CD4-positive, alpha-beta T cell treated with Interleukin-6 at 100 ng/mL for 8 hours (primary cell): Measurements from ENCODE around the gene ZYG11B.
"Not testable (repeated sequence)": the region's sequence is repeated elsewhere in the genome, so short reads cannot be mapped to it uniquely, and the experiment has no call there.

Source experiments
- DNase-seq: peaks from one replicate; pipeline ENCODE4 v3.0.0-alpha.2; 2020; ENCODE audit warnings: mixed read lengths, low spot score

ZYG11B gene

DNA sequence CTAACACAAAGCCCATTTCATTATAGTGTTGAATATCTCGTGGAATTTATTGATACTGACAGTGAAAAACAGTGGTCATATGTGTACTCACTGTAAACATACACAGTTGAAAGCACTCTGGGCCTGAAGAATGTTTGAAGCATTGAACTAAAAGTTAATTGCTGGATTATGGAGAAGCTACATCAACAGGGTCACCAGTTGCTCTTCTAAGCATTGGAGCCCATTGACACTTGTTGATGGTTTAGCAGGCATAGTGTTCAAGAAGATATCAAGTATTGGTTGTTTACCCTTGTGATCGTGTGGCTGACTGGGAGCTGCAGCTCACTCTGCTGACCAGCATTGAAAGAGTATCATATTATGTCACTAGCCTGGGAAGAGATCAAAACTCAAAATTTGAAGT is 126.6 kb downstream of the ZYG11B start:
- no peak for DNase-seq

DNA sequence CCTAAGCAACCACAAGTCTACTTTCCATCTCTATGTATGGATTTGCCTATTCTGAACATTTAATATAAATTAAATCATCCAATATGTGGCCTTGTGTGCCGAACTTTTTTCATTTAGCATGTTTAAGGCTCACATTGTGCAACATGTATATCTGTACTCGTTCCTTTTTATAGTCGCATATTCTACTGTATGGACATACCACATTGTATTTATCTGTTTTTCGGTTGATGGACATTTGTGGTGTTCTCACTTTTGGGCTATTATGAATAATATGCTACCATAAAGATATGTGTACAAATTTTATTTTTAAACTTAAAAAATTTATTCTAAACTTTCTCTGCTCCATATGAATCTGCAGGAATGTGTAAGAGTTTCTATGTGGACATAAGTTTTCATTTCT is 129.3 kb downstream of the ZYG11B start:
- DNase-seq = no peak

DNA sequence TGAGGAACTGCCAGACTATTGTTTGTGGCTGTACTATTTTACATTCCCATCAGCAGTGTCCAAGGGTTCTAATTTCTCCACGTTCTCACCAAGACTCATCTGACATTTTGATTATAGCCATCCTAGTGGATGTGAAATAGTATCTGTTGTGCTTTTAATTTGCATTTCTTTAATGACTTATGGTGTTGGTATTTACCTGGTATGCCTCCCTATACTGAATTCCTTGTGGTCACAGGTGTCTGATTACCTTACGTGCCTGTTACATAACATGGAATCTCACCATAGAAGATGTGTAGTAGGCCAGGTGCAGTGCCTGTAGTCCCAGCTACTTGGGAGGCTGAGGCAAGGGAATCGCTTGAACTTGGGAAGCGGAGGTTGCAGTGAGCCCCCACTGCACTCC is 129.8 kb downstream of the ZYG11B start:
- no peak for DNase-seq

DNA sequence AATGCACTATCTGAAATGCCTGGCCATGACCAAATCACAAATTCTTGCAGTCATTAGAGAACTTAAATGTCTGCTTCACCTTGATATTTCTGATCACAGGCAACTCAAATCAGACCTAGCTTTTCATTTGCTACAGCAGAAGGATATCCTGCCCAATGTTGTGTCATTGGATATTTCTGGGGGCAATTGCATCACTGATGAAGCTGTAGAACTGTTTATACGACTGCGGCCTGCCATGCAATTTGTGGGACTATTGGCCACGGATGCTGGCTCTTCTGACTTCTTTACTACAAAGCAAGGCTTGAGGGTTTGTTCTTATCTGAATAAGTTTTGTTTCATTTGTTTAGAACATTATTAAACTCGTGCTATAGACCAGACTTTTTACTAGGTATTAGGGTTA is 131.2 kb downstream of the ZYG11B start:
- DNase-seq = no peak

DNA sequence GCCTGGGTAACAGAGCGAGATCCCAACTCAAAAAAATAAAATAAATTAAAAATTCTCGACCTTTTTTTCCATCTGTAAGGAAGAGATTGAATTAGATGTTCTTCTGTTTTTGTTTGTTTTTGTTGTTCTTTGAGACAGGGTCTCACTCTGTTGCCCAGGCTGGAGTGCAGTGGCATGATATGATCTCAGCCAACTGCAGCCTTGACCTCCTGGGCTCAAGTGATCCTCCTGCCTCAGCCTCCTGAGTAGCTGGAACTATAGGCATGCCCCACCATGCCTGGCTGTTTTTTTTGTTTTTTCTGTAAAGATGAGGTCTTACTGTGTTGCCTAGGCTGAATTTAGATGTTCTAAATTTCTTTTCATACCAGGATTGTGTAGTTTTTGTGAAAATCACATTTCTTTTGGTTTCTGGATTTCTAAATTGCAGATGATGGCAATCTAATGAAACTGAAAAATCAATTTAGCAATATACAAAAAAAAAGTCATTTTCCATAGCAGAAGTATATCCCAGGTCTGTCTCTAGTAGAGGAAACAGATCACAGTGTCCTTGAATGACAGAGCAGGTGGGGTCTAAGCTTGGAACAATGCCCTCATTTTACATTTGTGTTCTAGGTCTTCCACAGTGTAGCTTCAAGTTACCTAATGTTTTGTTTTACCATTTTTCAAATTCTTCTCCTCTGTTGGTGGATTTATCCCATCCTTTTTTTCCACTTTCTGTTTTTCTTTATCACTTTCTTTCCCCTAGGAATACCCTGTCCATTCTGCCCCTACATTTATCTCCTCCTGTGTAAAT is 136.6 kb downstream of the ZYG11B start:
- no peak for DNase-seq

DNA sequence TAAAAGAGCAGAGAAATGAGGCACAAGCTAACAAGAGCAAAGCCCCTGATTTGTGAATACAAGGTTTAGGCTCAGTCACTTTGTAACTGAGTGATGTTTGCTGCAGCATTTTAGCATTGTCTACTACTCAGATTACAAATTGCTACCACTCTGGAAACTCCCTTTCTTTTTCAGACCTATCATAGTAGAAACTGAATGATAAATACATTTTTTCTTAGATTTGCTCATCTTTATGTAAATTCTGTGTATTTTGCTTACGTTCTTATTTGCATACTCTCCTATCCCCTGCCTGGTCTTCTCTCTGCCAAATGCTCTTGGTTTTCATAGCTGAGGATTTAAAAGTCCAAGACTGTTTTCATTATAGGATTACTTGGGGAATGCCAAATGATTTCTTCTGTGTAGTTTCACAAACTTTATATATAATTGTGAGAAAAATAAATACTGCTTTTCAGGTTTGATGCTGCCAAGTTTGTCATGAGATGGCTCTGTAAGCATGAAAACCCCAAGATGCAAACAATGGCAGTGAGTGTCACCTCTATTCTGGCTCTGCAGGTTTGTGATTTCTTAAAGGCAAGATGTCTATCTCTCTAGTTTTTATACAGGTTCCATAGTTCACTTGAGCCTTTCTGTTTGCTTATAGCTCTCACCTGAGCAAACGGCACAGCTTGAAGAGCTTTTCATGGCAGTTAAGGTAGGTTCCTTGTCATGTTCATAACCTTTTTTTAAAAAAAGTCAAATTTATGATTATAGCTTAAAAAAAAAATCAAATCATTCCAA is 141.0 kb downstream of the ZYG11B start:
- DNase-seq = no peak

DNA sequence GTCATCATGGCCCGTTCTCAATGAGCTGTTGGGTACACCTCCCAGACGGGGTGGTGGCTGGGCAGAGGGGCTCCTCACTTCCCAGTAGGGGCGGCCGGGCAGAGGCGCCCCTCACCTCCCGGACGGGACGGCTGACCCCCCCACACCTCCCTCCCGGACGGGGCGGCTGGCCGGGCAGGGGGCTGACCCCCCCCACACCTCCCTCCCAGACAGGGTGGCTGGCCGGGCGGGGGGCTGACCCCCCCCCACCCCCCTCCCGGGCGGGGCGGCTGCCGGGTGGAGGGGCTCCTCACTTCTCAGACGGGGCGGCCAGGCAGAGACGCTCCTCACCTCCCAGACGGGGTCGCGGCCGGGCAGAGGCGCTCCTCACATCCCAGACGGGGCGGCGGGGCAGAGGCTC is 143.5 kb downstream of the ZYG11B start:
- DNase-seq = not testable (repeated sequence)

DNA sequence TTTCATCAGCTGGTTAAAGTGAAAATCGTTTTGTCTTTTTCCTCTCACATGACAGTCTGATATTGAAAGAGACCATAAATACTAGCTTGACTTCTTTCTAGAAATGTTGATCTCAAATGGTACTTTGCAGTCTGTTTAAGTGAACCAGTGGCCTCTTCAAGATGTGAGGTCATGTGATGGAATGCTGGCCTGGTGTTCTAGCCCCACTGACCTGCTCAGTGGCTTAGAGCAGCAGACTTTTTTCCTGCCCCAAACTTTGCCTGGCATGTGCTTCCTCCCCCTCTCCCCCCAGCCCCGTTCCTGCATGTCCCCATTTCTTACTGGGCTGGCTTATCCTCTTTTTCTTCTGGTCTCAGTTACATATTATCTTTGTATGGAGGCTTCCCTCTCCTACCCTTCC is 150.6 kb downstream of the ZYG11B start:
- DNase-seq = no peak
